HL-60/S4 treated with retinoic acid at 250 ng/mL for 4 days and 3 days (cell line): Measurements from ENCODE around the gene NF1.
"Not testable (repeated sequence)": the region's sequence is repeated elsewhere in the genome, so short reads cannot be mapped to it uniquely, and the experiment has no call there.

ENCODE experiments used
- in situ Hi-C: fragments of 300-500 bp; cut with MboI; formaldehyde crosslinking; loops from 2 replicates; pipeline ENCODE4 v1.7.0; 2022; ENCODE audit warnings: low sequenced_read_pairs

NF1 gene

GRCh38 chr17:31379597-31380205, 284.9 kb downstream of the NF1 start:
- in situ Hi-C loops: no loop called here

- in situ Hi-C loops: no loop called here
Measured at GRCh38 chr17:31381165-31381668, 286.4 kb downstream of the NF1 start.

GRCh38 chr17:31382668-31383275, 288.0 kb downstream of the NF1 start:
- in situ Hi-C loops: not testable (repeated sequence)

- in situ Hi-C loops: not testable (repeated sequence)
Measured at GRCh38 chr17:31383488-31383887, 288.7 kb downstream of the NF1 start.

GRCh38 chr17:31385428-31386285, 290.9 kb downstream of the NF1 start:
- in situ Hi-C loops: no loop called here

- in situ Hi-C loops: no loop called here
Measured at GRCh38 chr17:31386542-31387075, 291.8 kb downstream of the NF1 start.

GRCh38 chr17:31387438-31387837, 292.7 kb downstream of the NF1 start:
- in situ Hi-C loops: no loop called here

- in situ Hi-C loops: no loop called here
Measured at GRCh38 chr17:31388351-31388750, 293.6 kb downstream of the NF1 start.

GRCh38 chr17:31388770-31389656, 294.2 kb downstream of the NF1 start:
- in situ Hi-C loops: no loop called here

GRCh38 chr17:31389657-31390381, 295.0 kb downstream of the NF1 start:
- in situ Hi-C loops: no loop called here

- in situ Hi-C loops: no loop called here
Measured at GRCh38 chr17:31390426-31390747, 295.6 kb downstream of the NF1 start.

- in situ Hi-C loops: no loop called here
Measured at GRCh38 chr17:31390748-31391495, 296.1 kb downstream of the NF1 start.

- in situ Hi-C loops: no loop called here
Measured at GRCh38 chr17:31391496-31391949, 296.7 kb downstream of the NF1 start, which contains the start of gene RAB11FIP4. TSS of gene RAB11FIP4 (plus strand) at chr17:31391675. CDS start at chr17:31391853, 178 bp downstream.

GRCh38 chr17:31392002-31392855, 297.5 kb downstream of the NF1 start:
- in situ Hi-C loops: no loop called here

GRCh38 chr17:31392856-31393748, 298.3 kb downstream of the NF1 start:
- in situ Hi-C loops: no loop called here

GRCh38 chr17:31393749-31394146, 299.0 kb downstream of the NF1 start:
- in situ Hi-C loops: no loop called here

- in situ Hi-C loops: no loop called here
Measured at GRCh38 chr17:31394544-31394943, 299.8 kb downstream of the NF1 start.
